Measurements from ENCODE around the gene TFIP11.
A peak's percentile ranks its signal among the peaks of the same experiment; 100 is the strongest.

TFIP11 gene

DNA sequence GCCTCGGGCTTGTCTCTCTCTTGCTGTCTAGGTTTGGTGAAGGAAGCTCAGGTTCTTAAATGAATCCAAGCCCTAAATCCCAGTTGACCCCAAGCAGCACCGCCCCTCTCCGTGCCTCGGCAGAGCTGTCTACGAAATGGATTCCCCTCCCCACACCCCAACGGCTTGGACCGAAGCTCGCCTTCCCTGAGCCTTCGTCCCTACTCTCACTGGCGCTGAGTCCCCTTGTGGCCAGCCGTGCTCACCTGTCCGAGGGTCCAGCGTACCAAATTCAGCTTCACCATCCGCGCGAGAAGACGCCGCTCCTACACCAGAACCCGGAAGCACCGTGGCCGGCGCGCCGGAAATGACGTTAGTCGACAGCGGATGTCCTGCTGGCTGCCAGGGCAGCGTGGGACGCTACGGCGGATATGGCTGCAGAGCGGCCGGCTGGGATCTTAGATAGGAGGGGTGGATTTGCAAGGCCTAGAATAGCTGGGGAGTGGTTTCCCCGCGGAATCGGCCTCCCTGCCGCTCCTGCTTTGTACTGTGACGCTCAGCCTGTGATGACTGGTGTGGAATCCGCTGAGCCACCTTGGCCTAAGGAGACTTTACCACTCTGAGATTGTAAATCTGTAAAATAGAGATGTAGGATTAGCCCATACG lies at the start of gene TFIP11:
Gene TFIP11, minus strand, starts transcription at position 325 of the 645 bp plus-strand sequence. CDS start 2,201 bp downstream, outside the sequence.
- DNase-seq = peak; percentile 86

DNA sequence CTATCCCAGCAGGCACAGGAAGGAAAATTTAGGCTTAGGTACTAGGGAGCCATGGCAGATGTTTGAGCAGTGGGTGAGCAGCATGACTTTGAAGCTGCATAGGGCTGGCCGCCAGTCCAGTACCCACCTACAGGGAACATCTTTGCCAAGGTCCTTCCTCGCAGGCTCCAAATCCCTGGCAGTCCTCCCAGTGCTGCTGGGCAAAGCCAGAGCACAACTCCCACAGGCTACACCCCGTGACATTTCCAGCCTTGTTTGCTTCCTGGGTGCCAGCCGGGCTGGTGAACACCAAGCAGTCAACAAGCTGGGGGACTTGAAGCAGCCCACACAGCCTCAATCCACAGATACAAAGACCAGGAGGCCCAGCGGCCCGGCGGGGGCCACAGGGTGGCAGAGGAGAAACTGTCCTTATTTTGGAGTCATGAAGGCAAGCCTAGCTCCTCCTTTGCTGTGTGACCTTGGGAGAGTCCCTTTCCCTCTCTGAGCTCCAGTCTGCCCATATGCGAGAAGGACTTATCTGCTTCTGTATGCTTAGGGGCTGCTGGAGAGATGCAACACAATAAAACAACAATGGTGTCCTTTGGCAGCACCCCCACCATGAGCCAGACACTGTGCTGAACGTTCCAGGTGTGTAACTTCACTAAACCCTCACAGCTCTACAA lies 49.6 kb upstream of the TFIP11 start:
- no peak for DNase-seq

DNA sequence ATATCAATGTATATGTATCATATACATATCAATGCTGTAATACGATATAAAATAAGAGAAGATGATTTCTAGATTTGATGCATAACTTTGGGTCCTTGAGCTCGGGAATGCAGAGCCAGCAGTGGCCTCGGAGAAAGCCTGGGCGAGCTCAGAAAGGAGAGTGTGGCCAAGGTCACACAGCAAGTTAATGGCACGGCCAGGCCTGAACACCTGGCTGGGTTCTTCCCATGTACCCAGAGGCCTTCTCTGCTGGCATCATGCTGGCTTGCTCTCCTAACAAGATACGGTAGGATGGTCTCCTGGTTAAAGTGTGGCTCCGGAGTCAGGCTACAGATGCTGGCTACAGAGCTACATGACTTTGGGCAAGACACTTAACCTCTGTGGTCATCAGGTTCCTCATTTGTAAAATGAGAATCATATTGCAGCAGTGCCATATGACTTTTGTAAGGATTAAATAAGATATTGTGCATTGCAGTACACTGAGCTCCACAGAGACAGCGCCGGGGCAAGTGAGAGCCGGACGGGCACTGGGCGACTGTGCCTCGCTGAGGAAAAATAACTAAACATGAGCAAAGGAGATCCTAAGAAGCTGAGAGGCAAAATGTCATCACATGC lies 47.8 kb upstream of the TFIP11 start:
- DNase-seq = peak; percentile 71

DNA sequence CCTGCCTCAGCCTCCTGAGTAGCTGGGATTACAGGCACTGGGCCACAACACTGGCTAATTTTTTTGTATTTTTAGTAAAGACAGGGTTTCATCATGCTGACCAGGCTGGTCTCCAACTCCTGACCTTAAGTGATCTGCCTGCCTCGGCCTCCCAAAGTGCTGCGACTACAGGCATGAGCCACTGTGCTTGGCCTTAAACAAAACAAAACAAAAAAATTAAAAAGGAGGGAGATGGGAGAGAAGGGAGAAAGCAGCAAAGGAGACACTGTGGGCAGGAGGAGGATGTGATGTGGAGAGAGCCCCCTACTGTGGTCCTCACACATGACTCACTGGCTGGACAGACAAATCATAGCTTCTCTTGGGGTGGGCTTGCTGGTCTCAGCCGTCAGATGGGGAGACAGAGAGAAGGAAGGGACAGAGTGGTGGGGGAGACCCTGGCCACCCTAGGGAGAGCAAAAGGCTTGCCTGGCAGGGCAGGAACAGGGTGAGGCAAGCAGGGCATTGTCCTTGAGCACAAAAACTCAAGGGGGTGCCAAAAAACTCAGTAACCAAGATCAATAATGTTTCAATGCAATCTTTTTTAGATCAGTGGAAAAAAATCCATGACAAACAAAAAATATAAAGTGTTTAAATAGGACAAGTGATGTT lies 46.1 kb upstream of the TFIP11 start:
- DNase-seq = no peak

DNA sequence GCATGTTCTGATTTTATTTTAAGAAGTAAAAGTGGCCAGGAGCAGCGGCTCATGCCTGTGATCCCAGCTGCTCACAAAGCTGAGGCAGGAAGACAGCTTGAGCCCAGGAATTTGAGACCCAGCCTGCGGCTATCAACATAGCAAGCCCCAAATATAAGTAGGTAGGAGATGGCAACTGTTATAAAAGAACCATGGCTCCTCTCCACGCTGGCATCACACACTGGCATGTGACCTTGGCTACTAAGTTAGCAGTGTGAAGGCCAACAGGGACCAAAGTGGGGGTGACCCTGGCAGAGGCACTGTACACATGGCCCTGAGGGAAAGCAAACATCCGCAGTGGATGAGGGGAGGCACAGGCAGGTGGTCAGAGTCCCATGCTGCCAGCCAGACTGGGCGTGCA lies 44.6 kb upstream of the TFIP11 start:
- DNase-seq = no peak

DNA sequence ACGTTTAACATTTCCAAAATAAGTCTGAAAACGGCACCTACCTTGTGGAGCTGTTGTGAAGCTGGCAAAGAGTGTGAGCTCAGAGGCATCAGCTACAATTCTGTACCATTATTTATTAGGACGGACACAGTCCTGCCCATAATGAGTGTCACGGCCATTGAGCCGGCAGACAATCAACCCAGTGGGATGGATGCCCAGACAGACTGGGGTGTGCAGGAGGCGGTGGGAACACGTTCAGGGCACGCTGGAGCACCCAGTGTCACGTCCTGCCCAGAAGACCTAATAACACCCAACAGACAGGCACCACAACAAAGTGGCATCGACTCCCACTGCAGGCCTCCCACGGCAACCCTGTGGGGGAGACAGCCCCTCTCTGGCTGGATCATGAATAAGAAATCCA lies 43.2 kb upstream of the TFIP11 start:
- DNase-seq = no peak

DNA sequence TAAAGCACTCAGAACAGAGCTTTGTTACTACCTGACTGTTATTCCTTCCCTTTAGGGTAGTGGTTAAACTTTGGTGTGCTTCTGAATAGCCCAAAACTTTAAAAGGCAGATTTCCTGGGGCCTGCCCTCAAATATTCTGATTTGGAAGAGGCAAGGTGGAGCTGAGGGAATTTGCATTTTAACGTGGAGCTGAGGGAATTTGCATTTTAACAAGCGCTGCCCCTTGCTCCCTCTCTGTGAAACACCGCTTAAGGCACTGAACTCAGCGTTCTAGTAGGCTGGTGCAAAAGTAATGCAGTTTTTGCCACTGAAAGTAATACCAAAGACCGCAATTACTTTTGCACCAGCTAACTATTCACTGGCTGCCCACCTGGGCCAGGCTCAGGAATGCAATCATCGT lies 42.7 kb upstream of the TFIP11 start:
- DNase-seq = no peak

DNA sequence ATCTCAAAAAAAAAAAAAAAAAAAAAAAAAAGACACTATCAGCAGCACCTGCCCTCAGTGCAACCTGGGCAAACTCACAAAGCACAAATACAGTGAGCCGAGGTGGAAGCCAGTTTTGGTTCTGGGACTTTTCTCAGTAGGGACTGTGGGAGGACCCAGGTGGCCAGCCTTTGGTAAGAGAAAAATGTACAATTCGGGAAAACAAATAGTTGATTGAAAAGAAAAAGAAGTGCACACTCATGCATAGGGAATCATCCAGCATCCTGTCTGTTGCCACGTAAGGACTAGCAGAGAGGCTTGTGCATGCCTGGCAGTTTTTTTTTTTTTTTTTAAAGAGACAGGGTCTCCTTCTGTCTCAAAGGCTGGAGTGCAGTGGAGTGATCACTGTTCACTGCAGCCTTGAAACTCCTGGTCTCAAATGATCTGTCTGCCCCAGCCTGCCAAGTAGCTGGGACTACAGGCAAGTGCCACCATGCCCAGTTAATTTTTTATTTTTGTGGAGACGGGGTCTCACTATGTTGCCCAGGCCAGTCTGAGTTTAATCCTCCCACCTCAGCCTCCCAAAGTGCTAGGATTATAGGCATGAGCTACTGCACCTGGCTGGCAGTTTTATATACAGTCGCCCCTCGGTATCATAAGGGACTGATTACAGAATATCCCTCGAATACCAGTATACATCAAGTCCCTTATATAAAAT lies 40.9 kb upstream of the TFIP11 start:
- DNase-seq = no peak

DNA sequence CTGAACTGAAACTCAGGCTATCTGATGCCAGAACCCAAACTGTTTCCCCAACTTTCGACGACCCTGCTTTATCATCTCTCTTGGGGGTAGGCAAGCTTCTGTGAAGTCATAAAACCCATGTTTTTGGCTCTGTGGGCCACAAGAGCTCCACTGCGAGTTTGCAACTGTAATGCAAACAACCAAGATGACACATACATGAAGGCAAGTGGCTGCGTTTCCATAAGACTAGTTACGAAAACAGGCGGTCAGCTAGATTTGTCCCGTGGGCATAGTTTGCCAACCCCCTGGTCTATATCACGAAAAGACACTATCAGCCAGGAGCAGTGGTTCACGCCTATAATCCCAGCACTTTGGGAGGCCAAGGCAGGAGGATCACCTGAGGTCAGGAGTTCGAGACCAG lies 40.2 kb upstream of the TFIP11 start:
- no peak for DNase-seq

DNA sequence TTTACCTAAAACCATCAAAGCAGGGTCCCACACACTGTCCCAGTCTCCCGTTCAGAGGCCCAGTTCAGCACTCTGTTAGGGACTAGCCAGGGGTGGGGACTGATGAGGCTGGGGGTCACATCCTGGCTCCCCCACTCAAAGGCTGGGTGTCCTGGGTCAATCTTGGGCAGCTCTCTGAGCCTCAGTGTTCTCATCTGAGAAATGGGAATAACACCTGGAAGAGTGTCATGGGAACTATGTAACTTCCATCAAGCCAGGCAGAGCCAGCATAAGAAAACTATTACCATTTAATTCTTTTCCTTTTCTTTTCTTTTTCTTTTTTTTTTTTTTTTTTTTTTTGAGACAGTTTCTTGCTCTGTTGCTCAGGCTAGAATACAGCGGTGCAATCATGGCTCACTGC lies 39.3 kb upstream of the TFIP11 start:
- no peak for DNase-seq

DNA sequence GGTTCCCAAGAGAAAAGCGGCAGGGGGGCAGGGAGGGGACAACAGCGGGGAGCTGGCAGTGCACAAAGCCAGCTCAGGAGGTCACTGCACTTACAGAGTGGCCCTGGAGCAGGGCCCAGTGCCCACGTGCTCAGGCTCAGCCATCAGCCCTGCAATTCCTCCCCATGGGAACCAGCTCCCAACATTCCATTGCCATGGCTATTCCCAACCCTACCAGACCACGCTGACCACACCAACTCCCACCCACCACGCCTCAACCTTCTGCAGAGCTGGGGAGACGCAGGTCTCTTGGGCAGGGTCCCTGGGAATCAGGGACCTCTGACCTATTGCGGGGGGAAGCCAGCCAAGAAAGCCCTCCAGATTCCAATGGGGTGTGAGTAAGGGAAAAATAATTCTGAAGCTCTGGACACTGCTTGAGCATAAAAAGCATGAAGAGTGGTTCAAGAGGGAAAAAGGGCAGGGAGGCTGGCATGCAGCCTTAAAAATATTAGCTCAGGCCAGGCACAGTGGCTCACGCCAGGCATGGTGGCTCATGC lies 38.3 kb upstream of the TFIP11 start:
- DNase-seq = no peak

DNA sequence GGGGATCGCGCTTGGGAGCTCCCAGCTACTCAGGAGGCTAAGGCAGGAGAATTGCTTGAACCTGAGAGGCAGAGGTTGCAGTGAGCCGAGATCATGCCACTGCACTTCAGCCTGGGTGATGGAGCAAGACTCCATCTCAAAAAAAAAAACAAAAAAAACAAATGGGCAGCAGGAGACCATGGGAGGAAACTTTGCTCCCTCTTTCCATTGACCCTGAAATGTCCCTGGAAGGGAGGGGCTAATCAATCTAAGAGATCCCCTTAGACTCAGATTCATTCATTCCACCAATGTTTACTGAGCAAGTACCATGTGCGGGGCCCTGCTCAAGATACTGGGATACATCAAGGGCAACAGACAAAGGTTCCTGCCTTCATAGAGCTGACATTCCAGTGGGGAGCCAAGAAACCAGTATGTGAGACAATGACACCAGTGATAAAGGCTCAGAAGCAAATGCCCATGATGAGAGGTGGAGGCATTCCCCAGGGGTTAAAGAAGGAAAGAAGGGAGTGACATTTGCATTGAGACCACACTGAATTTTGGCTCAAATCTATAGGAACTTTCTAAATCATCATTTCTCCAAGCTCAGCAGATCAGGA lies 37.7 kb upstream of the TFIP11 start:
- no peak for DNase-seq

DNA sequence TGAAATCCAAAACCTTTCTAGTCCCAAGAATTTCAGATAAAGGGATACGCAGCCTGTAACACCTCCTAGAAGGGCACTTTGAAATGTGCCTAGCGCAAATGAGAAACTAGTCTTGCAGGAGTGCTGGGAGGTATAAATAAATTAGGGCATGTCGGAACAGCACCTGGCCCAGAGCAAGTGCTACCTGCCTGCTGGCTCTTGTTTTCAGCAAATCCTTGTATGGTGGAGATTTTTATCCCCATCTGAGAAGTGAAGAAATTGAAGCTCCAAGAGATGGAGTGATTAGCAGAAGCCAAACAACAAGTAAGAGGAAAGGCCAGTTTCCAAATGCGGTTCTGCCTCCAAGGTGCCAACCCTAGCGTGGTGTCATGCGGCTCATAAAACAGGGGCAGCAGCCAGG lies 36.7 kb upstream of the TFIP11 start:
- DNase-seq = no peak

DNA sequence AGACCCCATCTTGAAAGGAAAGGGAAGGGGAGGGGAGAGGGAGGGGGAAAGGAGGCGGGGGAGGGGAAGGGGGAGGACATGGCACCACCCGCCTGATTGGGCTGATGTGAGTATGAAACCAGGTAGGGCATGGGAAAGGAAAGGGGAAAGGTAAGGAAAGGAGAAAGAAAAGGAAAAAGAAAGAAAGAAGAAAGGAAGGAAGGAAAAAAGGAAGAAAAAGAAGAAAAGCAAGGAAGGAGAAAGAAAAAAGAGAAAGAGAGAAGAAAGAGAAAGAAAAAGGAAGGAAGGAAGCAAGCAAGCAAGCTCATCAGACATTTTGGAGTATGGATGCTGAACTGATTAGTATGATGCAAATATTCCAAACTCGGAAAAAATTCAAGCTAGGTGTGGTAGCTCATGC lies 36.0 kb upstream of the TFIP11 start:
- no peak for DNase-seq

DNA sequence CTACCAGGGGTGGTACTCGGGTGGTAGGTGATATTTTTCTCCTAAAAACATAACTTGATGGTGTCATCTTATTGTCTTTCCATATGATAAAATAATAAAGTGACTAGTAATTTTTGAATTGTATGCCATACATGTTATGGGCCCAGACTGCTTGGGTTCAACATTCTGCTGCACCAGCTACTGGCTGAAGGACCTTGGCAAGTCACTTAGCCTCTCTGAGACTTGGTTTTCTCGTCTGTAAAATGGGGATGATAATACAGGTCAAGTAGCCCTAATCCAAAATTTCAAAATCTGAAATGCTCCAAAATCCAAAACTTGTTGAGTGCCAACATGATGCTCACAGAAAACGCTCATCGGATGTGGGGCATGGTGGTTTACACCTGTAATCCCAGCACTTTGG lies 35.6 kb upstream of the TFIP11 start:
- no peak for DNase-seq

DNA sequence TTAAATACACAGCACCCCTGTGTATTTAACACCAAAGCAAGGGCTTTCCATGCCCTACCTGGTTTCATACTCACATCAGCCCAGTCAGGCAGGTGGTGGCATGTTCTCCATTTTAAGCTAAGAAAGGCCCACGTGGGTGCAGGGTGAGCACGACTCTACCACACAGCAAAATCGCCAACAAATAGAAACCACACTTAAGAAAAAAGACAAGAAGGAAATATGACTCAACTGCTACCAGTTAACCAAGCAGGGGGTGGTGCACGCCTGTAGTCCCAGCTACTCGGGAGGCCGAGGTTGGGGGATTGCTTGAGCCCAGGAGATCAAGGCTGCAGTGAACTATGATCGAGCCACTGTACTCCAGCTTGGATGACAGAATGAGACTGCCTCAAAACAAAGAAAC lies 35.2 kb upstream of the TFIP11 start:
- peak; percentile 48 for DNase-seq

DNA sequence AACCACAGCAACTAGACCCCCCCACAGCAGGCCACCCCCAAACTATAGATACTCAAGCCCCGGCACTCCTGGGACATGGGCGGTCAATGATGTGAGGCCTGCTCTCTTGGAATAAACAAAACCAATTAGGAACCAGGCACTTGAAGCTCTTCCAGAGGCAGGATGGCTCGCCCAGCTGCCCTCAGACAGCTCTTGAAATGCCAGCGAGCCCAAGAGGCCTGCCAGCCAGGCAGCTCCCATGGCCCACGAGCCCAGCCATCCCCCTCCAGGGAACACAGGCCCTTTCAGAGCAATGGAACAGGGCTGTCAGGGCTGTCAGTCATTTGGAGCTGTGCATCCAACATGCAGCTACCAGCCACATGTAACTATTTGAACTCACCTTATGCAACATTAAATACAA lies 34.0 kb upstream of the TFIP11 start:
- DNase-seq = no peak

DNA sequence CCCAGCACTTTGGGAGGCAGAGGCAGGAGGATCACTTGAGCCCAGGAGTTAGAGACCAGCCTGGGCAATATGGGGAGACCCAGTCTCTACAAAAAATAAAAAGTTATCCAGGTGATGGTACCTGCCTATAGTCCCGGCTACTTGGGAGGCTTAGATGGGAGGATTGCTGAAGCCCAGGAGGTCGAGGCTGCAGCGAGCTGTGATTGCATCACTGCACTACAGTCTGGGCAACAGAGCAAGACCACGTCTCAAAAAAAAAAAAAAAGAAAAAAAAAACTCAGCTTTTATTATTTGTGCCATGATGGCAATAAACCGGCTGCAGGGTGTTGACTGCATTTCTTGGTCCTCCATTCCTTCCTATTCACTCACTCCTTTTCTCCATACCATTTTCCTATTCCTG lies 33.6 kb upstream of the TFIP11 start:
- DNase-seq = no peak

DNA sequence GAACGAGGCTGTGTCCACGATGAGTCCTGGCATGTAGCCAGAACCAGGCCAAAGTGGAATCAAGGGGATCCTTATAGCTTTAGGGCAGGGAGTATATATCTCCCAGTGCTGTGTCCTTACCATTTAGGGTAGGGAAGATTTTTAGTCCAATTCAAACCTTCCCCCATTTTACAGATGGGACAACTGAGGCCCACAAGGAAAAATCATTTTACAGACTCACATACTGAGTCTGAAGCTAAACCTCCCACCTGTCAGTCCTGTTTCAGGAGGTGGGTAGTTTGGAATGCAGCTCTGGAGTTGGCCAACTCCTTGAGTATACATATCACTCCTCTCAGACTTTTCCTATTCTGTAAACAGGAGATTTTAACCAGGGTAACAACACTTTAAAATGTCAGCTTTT lies 33.1 kb upstream of the TFIP11 start:
- no peak for DNase-seq

DNA sequence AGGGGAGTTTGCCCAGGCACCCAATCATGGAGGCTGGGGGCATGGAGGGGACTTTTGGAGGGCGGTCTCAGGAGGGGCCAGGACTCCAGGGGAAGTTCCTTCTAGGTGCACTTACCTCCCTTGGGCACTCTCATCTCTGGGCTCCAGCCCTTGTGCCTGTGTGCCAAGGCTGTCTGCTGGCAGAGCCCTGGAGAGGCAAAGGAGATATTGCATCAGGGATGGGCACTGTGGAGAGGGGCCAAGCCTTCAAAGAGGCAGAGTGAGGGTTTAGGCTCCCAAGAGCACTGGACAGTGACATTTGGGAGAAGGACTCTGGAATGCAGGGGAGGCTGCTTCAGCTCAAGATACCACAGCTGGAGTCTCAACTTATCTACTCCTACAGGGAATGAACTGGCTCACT lies 32.2 kb upstream of the TFIP11 start:
- no peak for DNase-seq

DNA sequence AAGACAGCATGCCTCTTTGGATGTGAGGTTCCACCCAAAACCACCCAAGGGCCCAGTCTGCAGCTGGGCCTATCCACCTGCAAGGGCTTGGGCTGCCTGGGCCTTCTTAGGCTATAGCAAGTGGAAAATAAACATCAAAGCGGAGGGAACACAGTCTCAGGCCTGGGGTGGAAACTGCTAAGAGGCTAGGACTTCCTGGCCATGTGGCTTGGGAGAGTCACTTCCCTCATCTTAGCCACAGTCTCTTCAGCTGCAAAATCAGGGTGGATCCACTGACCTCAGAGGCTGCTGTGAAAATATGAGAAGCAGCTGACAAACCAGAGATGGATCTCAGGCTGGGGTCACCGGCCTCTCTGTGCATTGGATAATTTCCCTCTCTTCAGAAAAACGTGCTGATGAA lies 30.6 kb upstream of the TFIP11 start:
- DNase-seq = peak; percentile 87

DNA sequence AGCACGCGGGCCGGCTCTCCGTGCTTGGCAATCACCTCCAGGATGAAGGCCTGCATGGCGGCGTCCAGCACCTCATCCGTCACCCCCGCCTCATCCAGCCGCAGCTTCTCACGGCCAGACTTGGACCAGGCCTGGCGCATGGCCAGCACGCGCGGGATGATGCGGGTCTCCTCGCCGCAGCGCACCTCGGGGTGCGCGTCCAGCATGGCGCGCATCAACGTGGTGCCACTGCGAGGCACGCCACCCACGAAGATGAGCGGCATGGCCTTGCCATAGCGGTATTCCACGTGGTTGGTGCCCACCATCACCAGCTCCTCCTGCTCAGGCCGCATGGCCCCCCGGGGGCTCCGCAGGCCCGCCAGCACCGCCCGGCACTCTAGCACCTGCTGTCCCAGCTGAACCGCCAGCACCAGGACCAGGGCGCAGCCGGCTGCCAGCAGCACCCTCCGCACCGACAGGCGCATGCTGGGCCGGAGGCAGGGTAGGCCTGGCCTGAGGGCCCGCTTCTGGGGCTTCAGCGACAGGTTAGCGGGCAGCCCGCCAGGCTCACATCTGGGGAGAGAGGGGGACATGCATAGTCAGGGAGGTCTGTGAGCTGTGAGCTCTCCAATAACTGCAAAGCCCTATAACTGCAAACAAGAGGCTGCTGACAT lies 29.0 kb upstream of the TFIP11 start:
- DNase-seq = no peak
